ENCODE measurements around the gene FARP1. TPM values are rescaled to one million over a fixed set of nuclear protein-coding genes. Genes with fewer than 3 reads are reported as not detected.

The FARP1 gene
- polyA plus RNA-seq, 1 of the 3 experiments (the other 2 are of a cell fraction), result 12.0 TPM

- Histone ChIP-seq H3K27me3 (ENCODE audit: insufficient read depth) (no peaks in the 10 kb centered on the region), H4K20me1 (ENCODE audit: insufficient read depth) (no peaks in the 10 kb centered on the region), H3K4me1 (ENCODE audit: control insufficient read depth in 1 of 2, insufficient read depth in 2 of 2, low read depth in 1 of 2, low read length in 1 of 2) (peaks cover 12 to 38% of the 10 kb centered on the region in 2 experiments), H3F3A (replicated peaks; ENCODE audit: insufficient read depth) (peaks cover 26% of the 10 kb centered on the region), H3K9me2 (no peaks in the 10 kb centered on the region), H3K79me2 (ENCODE audit: insufficient read depth) (peaks cover 54% of the 10 kb centered on the region), H3K4me3 (ENCODE audit: low read depth in 2 of 2, low read length in 1 of 2) (no peak overlapping the region), H3K4me2 (peak overlapping the region; percentile 53; the same call in 1 of the 2 replicates), H3K27ac (ENCODE audit: low read depth in 2 of 2, low read length in 1 of 2) (peak overlapping the region; percentile 9 to 76; a peak in 3 of 4 replicates), H3K9ac (peak overlapping the region; percentile 10; the same call in 1 of the 2 replicates), H3K9me3 (no peaks in the 10 kb centered on the region), H3K36me3 (replicated peaks in 1 of 2; ENCODE audit: control insufficient read depth in 1 of 2, insufficient read depth in 2 of 2, low read length in 1 of 2) (no peaks in the 10 kb centered on the region), H2AFZ (ENCODE audit: low read depth) (no peak overlapping the region)
- DNase-seq, result no peak
- ChIA-PET CTCF (no interaction called here), POLR2A (no interaction called here)
- 81% methylated on average over 7 of the region's 7 CpGs for WGBS (ENCODE audit: low lambda C conversion rate)
- TF ChIP-seq EP300 (IDR thresholded peaks at IDR 0.05; ENCODE audit: borderline replicate concordance in 1 of 2, low read depth in 1 of 2, low read length in 1 of 2) (no peak), FOXM1 (IDR thresholded peaks at IDR 0.05; ENCODE audit: low read depth) (no peak), MXI1 (IDR thresholded peaks at IDR 0.05; ENCODE audit: low read depth, low read length) (no peak), RXRA (IDR thresholded peaks at IDR 0.05; ENCODE audit: borderline replicate concordance, low read depth) (no peak), NFIC (IDR thresholded peaks at IDR 0.05; ENCODE audit: borderline replicate concordance) (no peak), TCF12 (IDR thresholded peaks at IDR 0.05) (no peak), ZBTB33 (IDR thresholded peaks at IDR 0.05; ENCODE audit: borderline replicate concordance, low read depth) (no peak), USF1 (IDR thresholded peaks at IDR 0.05; ENCODE audit: borderline replicate concordance, low read depth) (no peak), FOSL2 (IDR thresholded peaks at IDR 0.05; ENCODE audit: borderline replicate concordance, low read depth) (no peak), JUND (IDR thresholded peaks at IDR 0.05) (no peak), SIN3A (IDR thresholded peaks at IDR 0.05; ENCODE audit: borderline replicate concordance, low read depth, low read length) (no peak), TAF1 (IDR thresholded peaks at IDR 0.05; ENCODE audit: borderline replicate concordance, low read depth, low read length) (no peak), NRF1 (IDR thresholded peaks at IDR 0.05; ENCODE audit: low read depth, low read length) (no peak), MEF2A (IDR thresholded peaks at IDR 0.05; ENCODE audit: borderline replicate concordance, low read depth) (no peak), CHD2 (IDR thresholded peaks at IDR 0.05; ENCODE audit: low read length, partially characterized antibody) (no peak), SMC3 (IDR thresholded peaks at IDR 0.05; ENCODE audit: low read depth, low read length) (no peak), GABPA (IDR thresholded peaks at IDR 0.05; ENCODE audit: low read depth) (no peak), TEAD4 (IDR thresholded peaks at IDR 0.05; ENCODE audit: borderline replicate concordance, insufficient read depth) (no peak)
- TF ChIP-seq, protein P1, sequence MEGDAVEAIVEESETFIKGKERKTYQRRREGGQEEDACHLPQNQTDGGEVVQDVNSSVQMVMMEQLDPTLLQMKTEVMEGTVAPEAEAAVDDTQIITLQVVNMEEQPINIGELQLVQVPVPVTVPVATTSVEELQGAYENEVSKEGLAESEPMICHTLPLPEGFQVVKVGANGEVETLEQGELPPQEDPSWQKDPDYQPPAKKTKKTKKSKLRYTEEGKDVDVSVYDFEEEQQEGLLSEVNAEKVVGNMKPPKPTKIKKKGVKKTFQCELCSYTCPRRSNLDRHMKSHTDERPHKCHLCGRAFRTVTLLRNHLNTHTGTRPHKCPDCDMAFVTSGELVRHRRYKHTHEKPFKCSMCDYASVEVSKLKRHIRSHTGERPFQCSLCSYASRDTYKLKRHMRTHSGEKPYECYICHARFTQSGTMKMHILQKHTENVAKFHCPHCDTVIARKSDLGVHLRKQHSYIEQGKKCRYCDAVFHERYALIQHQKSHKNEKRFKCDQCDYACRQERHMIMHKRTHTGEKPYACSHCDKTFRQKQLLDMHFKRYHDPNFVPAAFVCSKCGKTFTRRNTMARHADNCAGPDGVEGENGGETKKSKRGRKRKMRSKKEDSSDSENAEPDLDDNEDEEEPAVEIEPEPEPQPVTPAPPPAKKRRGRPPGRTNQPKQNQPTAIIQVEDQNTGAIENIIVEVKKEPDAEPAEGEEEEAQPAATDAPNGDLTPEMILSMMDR (IDR thresholded peaks at IDR 0.05), result no peak
Observed at GRCh38 chr13:98253526-98253925, 110.6 kb downstream of the FARP1 start.
